HG02852 (cell line): Measurements from ENCODE around the gene ENGASE.

ENCODE experiments used
- ATAC-seq: cut with Tn5 transposase; IDR thresholded peaks from one replicate; pipeline ENCODE4 v1.9.1; 2021; ENCODE audit warnings: mild to moderate bottlenecking, moderate library complexity; ENCODE audit not compliant: unreplicated experiment

ENGASE gene

GRCh38 chr17:79113699-79114457, 39.3 kb downstream of the ENGASE start:
- no peak for ATAC-seq

- no peak for ATAC-seq
Observed at GRCh38 chr17:79114458-79115301, 40.1 kb downstream of the ENGASE start.

- ATAC-seq = no peak
Observed at GRCh38 chr17:79115487-79115886, 40.9 kb downstream of the ENGASE start.

DNA sequence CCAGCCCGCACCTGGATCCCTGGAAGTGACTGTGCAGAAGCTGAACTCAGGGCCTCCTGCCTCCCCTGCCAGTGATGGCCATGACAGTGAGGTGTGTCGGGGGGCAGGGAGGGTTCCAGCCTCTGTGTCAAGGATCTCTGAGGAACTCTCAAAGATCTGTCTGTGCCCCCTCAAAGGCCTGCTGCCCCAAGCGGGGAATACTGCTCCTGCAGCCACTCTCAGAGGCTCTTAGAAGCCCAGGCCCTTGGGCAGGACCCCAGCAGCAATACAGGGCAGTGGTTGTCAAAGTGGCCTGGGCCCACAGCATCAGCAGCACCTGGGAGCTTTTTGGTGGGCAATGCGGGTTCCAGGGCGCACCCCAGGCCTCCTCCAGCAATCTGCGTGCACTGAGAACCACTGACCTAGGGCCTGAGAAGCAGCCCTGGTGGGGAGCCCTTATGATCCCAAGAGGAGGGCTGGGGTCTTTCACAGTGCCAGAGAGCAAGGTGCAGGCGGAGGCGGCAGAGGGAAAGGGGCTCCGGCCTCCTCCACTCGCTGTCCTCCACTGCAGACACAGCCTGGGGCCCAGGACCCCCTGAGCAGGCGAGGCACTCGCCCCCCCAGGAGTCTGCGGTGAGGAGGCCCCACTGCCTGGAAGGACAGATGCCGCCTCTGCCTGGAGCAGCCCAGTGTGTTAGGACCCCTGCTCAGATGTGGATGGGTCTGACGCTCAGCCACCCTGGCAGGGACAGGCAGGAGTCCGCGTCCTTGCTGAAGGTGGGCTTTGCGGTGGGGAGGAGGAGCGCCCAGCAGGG, 42.1 kb downstream of the ENGASE start:
- no peak for ATAC-seq

GRCh38 chr17:79117905-79118487, 43.4 kb downstream of the ENGASE start:
- ATAC-seq = no peak

DNA sequence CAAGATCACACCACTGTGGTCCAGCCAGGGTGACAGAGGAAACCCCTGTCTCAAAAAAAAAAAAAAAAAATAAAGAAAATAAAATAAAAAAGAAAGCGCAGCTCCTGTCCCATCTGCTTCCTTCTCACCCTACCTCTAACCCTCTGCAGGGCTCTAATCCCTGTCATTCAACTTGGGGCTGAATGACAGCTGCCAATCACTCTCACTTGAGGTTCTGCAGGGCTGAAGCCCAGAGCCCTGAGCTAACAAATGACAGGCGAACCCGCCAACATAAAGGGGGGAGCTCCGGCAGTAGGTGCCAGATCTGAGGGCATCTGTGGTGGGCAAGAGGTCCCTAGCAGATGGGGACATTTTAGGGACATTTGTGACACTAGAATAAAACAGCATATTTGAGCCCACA, 44.3 kb downstream of the ENGASE start:
- no peak for ATAC-seq

DNA sequence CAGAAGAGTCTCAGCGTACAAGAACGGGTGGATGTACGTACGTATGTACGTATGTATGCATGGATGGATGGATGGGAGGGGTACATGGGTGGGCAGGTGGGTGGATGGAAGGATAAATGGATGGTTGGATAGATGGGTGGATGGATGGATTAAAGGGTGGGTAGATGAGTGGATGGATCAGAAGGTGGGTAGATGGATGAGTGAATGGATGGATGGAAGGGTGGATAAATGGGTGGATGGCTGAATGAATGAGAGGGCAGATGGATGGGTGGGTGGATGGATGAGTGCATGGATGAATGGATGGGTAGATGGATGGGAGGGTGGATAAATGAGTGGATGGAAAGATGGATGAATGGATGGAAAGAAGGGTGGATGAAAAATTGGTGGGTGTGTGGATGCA, 45.6 kb downstream of the ENGASE start:
- ATAC-seq = no peak

- no peak for ATAC-seq
Observed at GRCh38 chr17:79123988-79124387, 49.4 kb downstream of the ENGASE start.

DNA sequence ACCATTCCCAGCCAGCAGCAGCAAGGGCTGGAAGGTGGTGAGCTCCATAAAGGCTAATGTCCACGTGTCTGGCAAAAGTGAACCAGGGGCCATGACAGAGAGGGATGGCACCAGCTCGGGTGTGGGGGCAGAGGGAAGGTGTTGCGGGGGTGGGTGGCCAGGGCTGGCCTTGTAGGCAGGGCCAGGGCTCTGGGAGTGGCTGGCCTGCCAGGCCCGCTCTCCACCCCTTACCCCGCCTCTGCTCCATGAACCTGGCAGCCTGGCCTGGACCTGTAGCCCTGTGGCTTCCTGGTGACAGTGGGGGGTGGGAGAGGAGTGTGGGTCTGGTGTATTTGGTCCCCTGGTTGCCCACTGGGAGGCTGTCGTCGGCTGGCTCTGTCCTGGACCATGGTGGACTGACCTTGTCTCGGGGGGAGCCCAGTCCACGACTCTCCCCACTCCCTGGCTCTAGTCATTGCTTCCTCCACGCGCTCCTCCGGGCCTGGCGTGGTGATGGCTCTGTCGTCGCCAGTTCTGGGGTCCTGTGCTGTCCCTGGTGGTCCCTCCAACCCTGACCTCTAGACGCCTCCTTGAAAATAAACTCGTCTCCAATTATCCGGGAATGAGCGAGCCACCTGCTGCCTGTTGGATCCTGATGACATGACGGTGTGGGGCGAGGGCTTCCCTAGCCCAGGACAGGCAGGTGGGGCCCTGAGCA, 50.0 kb downstream of the ENGASE start:
- ATAC-seq = no peak

- ATAC-seq = no peak
Observed at GRCh38 chr17:79125503-79125902, 50.9 kb downstream of the ENGASE start.

DNA sequence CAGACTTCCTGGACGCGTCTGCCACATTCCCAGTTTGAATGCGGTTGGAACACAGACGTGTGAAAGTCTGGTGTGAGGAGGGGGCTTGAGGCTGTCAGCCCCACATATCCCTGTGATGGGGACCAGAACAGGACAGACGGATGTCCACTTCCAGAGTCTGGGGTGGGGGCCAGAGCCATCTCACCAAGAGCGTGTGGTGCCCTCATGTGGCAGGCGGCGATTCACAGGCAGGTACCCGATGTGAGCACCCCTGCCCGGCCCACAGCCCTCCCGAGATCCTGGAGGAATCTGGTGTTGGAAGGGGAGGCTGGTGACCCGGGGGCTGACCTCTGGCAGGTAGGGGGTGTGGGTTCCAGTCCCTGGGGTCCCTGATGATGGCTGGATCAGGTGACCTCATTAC, 51.5 kb downstream of the ENGASE start:
- no peak for ATAC-seq

DNA sequence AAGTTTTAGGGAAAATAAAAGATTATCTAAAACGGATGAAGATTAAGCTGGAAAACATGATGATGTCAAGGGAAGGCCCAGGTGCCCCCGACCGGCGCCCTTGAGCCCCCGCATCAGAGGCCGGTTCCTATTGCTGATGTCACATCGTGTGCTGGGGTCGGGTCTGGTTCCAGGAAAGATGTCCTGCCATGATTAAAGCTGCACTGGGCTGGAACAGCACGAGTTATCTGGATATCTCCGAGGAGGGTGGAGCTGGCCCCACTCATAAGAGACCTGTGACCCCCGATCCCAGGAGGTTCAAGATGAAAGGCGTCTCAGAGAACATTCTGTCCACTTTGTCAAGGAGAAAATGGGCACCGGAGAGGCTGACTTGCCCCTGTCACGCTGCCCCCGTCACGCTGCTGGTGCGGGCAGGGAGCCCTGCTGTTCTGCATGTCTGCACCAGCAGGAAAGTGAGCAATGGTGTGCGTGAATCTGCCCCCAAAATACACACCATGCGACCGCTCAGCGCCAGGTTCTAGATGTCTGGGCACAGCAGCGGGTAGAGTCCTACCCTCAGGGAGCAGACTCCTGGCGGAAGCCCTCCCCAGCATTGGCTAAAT, 53.0 kb downstream of the ENGASE start:
- ATAC-seq = no peak

DNA sequence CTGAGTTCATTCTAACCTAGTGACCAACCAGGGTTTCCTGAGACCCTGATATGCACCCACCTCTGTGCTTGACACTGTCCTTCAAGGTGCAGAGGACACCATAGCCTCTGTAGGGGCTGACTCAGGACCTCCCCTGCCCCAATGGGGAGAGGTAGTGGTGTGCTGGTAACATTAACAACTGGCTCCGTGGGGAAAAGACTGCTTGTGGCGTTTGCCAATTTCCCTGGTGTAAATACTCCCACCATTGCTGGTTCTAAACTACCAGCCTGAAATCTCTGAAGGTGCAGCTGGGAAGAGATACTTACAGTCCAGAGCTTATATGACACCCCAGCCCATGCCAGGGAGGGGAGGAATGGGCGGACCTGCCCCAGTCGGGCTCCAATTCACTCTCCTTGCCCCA, 54.9 kb downstream of the ENGASE start:
- ATAC-seq = no peak

DNA sequence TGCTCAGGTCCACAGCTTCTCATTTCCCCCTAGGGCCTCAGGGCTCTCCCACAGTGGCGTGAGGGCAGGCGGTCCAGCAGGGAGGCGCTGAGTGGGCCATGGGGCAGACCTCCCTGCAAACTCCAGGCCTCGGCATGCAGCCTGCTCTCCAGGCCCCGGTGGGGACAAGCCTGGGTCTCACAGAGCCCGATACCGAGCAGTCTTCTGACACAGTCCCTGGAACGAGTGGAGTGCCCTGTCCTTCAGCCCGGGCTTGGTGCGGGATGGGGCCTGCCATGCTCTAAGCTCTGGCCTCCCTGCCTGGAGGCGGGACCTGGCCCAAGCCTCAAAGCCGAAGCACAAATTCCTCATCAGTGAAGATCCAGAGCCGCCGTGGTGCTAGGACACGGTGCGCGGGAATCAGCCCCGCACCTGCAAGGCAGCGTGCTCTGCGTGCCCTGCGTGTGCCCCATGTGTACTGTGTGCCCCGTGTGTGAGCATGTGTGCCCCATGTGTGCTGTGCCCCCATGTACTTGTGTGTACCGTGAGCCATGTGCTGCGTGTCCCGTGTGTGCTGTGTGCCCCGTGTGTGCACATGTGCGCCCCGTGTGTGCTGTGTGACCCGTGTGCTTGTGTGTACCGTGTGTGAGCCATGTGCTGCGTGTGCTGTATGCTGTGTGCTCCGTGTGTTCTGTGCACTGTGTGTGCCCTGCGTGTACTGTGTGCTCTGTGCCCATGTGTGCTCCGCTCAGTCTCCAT, 56.1 kb downstream of the ENGASE start:
- no peak for ATAC-seq

- ATAC-seq = no peak
Observed at GRCh38 chr17:79131274-79131635, 56.6 kb downstream of the ENGASE start.

DNA sequence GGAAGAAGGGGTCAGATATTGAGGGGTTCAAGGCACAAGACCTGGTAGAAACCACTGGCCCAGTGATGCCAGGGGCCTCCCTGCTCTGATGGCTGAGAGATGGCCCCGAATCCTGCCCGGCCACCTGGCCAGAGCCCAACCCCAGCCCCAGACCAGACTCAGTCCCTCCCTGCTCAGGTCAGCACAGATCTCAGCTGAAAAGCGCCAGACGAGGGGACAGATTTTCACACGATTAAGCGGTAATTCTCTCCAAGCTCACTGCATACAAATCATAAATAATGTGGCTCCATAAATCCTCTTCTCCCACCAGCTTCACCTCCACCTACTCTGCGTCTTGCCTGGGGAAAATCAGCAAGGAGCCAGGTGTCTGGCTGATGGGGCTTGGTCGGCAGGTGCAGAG, 57.1 kb downstream of the ENGASE start:
- ATAC-seq = no peak

GRCh38 chr17:79132271-79133064, 57.8 kb downstream of the ENGASE start:
- ATAC-seq = no peak

- no peak for ATAC-seq
Observed at GRCh38 chr17:79133214-79133613, 58.6 kb downstream of the ENGASE start.

DNA sequence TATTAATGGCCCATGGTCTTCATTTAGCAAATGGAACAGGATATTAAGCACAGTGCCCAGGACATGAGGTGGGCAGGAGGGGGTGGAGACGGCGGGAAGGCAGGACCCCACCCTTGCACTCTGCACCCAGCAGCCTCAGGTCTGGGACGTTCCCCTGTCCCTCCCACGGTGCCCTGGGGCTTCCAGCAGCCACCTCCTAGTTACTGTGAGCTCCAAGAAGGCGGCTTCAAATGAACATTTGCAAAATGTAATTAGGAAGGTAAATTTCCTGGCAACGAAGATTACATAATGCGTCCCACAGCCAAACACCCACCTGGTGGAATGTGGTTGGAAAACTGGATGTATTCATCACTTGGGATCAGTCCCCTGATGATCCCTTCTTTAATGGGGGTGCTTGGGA, 59.4 kb downstream of the ENGASE start:
- no peak for ATAC-seq
